HS-27A (cell line): Measurements from ENCODE around the gene NCKAP5L.
"Not testable (repeated sequence)": the region's sequence is repeated elsewhere in the genome, so short reads cannot be mapped to it uniquely, and the experiment has no call there.

ENCODE experiments used
- DNase-seq: peaks from one replicate; pipeline ENCODE4 v3.0.0-alpha.2; 2012; ENCODE audit warnings: low read depth, missing footprints

NCKAP5L gene, protein sequence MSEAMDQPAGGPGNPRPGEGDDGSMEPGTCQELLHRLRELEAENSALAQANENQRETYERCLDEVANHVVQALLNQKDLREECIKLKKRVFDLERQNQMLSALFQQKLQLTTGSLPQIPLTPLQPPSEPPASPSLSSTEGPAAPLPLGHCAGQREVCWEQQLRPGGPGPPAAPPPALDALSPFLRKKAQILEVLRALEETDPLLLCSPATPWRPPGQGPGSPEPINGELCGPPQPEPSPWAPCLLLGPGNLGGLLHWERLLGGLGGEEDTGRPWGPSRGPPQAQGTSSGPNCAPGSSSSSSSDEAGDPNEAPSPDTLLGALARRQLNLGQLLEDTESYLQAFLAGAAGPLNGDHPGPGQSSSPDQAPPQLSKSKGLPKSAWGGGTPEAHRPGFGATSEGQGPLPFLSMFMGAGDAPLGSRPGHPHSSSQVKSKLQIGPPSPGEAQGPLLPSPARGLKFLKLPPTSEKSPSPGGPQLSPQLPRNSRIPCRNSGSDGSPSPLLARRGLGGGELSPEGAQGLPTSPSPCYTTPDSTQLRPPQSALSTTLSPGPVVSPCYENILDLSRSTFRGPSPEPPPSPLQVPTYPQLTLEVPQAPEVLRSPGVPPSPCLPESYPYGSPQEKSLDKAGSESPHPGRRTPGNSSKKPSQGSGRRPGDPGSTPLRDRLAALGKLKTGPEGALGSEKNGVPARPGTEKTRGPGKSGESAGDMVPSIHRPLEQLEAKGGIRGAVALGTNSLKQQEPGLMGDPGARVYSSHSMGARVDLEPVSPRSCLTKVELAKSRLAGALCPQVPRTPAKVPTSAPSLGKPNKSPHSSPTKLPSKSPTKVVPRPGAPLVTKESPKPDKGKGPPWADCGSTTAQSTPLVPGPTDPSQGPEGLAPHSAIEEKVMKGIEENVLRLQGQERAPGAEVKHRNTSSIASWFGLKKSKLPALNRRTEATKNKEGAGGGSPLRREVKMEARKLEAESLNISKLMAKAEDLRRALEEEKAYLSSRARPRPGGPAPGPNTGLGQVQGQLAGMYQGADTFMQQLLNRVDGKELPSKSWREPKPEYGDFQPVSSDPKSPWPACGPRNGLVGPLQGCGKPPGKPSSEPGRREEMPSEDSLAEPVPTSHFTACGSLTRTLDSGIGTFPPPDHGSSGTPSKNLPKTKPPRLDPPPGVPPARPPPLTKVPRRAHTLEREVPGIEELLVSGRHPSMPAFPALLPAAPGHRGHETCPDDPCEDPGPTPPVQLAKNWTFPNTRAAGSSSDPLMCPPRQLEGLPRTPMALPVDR (N-terminal part only)

GRCh38 chr12:49828133-49829091 lies at the start of gene NCKAP5L:
TSS of gene NCKAP5L (minus strand) at chr12:49828413. CDS start at chr12:49804044, 24,369 bp downstream.
- peak; percentile 84 for DNase-seq

DNA sequence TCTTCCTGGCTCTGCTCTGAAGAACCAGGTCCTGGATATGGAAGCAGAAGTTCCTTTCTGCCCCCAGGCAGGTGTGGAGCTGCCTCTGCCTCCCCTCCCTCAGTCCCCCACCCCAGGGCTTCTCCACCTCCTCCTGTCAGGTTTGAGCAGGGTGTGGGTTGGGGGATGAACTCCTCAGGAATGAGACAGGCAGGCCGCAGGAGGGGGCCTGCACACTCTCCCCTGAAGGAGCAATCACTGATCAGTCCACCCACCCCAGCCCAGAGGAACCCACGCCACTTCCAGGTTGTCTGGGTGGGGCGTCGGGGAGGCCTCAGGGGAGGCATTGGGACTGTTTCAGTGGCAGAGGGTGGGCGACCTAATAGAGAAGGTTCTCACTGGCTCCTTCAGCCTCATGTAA lies 48.9 kb upstream of the NCKAP5L start:
- no peak for DNase-seq

GRCh38 chr12:49876070-49876469 lies 47.9 kb upstream of the NCKAP5L start:
- no peak for DNase-seq

- no peak for DNase-seq
Observed at GRCh38 chr12:49875115-49875720, 47.0 kb upstream of the NCKAP5L start.

- DNase-seq, result no peak
Observed at GRCh38 chr12:49874142-49874897, 46.1 kb upstream of the NCKAP5L start.

DNA sequence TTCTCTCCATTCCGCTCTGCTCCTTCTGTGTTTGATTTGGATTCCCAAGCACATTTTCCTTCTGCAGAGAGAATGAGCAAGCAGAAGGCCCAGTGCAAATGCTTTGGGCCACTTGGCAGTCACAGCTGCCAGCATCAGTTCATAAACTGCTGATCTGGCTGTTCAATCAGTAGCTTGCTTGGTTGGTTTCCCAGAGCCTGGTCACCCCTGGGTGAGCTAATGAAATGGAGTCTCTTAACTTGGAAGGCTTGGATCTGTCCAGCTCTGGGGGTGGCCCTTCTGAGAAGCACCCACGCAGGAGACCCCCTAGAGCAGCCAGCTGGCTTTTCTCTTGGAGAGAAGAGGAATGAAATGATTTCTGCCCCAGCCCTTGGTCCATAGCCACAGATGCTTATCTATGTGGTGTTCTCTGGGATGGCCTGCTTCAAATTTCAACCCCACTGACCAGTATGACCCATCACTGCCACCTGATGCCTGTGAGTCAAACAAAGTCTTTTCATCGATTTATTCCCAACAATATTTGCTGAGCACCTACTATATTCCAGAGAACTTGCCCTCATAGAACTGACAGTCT lies 45.2 kb upstream of the NCKAP5L start:
- DNase-seq, result no peak

GRCh38 chr12:49872781-49873181 lies 44.6 kb upstream of the NCKAP5L start:
- no peak for DNase-seq

DNA sequence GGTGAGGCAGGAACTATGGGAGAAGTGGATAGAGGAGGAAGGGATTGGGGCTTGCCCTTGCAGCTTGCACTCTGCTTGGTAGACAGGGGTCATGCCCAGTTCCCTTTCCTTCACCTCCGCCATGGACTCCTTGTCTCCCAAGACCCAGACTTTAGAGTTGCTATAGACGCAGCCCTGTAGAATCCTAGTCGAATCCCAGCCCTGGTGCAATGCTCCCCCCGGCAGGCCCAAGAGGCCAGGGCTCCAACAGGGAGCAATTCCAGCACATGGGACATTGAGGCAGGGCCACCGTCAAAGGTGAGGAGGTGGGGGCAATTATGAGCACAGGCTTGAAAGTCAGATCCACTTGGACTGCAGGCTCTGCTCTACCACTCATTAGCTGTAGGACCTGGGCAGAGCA lies 44.2 kb upstream of the NCKAP5L start:
- DNase-seq, result no peak

GRCh38 chr12:49871811-49872251 lies 43.6 kb upstream of the NCKAP5L start:
- DNase-seq, result not testable (repeated sequence)

GRCh38 chr12:49871263-49871561 lies 43.0 kb upstream of the NCKAP5L start:
- no peak for DNase-seq

DNA sequence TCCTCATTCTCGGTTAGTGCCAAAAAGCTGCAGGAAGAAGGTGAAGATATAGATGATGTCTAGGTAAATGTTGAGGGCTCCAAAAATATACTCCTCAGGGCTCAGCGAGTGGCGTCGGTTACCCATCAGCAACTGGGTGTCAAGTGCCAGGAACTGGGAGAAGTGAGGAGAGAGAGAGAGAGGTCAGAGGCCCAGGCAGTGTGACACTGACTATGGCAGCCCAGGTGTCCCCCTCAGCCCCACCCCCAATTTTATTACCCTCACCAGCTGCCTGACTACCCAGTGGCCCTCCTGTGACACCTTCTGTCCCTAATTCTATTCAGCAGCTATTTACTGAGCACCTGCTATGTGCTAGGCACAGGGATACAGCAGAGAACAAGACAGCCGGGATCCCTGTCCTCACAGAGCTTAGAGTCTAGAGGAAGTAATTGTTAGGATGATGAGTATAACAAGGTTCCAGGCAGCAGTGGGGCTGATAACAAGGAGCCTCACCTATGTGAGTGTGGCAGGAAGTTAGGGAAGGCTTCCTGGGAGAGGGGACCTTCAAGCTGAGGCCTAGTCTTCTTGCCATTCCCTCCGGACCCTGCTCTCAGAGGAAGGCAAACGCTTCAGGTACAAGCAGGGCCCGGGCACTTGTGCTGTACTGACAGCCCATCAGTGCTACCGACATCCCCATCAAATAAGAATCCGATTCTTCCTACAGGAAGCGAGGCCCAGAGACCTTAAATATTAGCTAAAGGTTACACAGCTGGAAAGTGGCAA lies 42.5 kb upstream of the NCKAP5L start:
- DNase-seq, result no peak

DNA sequence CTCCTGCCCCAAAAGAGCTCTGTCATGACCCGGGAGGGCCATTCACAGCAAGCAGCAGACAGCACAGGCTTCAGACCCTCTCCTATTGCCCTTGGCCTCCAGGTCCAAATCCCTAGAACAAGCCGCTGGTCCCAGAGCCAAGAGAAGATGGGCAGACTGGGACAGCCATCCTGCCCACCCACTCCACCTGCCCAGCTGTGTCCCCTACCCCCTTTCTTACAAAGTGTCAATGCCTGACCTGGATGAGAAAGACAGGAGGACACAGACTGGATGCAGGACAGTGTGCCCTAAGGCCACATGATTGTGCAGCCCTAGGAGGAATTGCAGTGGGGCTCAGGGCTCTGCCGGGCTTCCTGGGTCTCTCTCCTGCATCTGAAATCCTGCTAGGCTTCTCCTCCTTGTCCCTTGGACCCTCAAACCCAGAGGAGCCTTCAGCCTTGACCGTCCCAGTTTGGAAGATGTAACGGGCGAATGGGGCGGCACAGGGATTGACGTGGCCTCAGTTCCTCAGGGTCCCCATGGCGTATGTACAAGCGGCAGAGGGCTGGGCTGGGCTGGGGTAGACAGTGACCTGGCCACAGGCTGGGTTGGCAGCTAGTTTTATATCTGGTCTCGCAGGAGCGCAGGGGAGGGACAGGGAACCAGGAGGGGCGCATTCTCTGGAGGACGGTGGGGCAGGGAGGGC lies 41.7 kb upstream of the NCKAP5L start:
- DNase-seq, result no peak

GRCh38 chr12:49868952-49869815 lies 41.0 kb upstream of the NCKAP5L start:
- DNase-seq, result peak; percentile 96

DNA sequence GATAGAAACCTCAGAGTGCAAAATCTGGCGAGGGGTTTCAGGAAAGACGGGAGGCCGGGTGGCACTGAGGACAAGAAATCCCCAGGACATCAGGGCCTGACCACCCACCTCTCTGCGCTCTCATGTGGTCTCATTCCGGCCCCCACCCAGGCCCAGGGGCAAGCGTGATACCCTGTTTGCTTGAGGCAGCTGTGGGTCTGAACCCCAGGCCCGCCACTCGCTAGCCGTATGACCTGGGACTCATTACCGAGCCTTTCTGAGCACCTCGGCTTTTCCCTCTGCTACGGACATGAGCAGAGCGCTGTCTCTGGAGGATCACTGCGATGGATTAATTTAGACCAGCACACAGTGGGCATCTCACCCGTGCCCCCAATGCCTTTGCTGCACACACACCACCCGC lies 40.2 kb upstream of the NCKAP5L start:
- no peak for DNase-seq

- peak; percentile 38 for DNase-seq
Observed at GRCh38 chr12:49867570-49868341, 39.5 kb upstream of the NCKAP5L start.

GRCh38 chr12:49866859-49867569 lies 38.8 kb upstream of the NCKAP5L start:
- DNase-seq, result peak; percentile 43
